EL (cell line): Measurements from ENCODE around the gene RIIAD1.
"Not testable (repeated sequence)": the region's sequence is repeated elsewhere in the genome, so short reads cannot be mapped to it uniquely, and the experiment has no call there.

Experiments used
- DNase-seq: peaks from one replicate; pipeline ENCODE4 v3.0.0-alpha.2; 2016

RIIAD1 gene, protein sequence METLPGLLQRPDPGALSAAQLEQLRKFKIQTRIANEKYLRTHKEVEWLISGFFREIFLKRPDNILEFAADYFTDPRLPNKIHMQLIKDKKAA

DNA sequence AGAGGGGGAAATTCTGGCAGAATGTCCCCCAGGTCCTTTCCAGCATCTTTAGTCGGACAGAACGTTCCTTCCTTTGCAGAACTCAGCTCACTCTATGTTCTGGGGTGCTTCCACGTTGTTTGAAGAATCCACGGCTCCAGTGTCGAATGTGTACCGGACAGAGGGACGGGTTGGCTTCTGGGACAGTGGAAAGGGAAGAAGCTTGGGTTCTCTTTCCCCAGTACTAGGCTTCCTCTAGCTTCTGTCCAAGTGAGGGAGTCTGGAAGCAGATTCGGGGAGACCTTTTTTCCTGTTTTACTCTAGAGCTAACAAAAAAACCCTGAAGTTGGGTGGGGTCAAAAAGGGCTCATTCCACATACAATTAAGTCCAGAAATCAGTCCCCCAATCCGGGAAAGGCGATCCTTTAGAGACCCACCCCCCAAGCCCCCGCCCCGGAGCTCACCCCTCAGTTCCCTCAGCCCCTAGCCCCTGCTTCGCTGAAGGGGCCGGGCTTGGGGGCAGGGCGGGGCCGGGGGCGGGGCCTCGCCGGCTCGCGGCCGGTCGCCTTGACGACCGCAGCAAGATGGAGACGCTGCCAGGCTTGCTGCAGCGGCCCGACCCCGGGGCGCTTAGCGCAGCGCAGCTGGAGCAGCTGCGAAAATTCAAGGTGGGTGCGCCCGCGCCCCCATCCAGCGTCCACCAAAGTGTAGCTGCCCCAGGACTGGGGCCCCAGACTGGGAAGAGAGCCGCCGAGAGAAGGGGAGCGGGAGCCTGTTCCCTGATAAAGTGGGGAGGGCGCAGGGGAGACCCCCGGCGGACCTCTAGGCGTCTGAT lies at the start of gene RIIAD1:
RIIAD1 (plus strand) TSS at position 549 of the 814 bp plus-strand sequence; CDS start at position 564, 15 bp downstream.
- peak; percentile 37 for DNase-seq

DNA sequence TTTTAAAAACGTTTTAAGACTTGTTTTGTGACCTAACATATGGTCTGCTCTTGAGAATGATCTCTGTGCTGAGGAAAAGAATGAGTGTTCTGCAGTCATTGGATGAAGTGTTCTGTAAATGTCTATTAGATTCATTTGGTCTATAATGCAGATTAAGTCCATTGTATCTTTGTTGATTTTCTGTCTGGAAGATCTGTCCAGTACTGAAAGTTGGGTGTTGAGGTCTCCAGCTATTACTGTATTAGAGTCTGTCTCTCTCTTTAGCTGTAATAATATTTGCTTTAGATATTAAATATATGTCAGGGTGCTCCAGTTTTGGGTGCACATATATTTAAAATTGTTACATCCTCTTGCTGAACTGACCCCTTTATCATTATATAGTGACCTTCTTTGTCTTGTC lies 47.9 kb upstream of the RIIAD1 start:
- DNase-seq = no peak

DNA sequence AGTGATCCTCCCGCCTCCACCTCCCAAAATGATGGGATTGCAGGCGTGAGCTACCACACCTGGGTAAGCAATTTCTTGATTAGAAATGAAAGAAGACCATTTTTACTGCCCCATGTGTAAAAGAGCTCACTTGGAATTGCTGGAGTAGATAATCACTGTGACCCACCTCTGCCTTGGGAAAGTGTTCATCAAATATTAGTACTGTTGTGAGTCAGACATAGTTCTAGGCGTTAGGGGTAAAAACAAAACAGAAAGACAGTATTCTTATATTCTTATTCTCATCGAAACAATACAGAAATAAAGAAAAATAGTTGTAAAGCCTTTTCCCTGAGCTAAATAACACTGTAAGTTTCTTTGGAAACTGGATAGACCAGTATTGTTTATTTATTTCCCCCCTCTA lies 40.9 kb upstream of the RIIAD1 start:
- peak; percentile 47 for DNase-seq

DNA sequence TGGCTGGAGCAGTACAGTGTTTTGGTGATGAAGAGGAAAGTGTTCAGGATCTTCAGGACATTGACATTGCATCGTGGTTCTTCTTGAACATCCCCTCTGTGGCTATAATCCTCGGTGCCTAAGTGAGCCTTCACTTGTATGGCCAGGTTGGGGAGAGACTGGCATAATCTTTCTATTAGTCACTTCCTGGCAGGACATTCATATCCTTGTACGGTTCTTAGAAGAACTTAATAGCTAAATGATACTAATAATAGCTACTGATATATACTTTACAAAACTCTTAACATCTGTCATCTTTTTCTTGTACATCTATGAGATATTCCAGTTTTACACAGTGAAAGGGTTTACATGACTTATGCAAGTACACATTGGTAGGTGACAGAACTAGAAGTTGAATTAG lies 40.5 kb upstream of the RIIAD1 start:
- DNase-seq = peak; percentile 93

DNA sequence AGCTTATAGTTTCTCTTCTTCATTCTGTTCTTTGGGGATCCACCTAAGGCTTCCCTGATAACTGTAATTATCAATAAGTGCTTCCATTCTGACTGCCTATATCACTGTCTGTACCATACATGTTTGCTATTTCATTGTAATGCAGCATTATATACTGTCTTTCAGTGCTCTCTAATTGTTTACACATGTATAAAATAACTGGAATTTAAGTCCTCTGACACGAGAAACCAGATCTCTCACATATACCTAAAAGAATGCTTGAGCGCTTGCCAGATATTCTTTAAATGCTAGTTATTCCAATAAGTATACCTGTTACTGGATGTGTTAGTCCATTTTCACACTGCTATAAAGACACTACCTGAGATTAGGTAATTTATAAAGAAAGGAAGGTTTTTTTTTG lies 39.4 kb upstream of the RIIAD1 start:
- DNase-seq = peak; percentile 11

DNA sequence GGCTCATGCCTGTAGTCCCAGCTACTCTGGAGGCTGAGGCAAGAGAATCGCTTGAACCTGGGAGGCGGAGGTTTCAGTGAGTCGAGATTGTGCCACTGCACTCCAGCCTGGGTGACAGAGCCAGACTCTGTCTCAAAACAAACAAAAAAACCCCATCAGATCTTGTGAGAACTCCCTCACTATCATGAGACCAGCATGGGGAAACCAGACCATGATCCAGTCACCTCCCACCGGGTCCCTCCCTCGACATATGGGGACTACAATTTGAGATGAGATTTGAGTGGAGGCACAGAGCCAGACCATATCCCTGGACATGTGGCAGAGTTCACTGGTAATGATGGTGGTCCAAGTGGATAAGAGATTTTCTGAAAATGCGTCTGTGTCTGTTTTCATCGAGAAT lies 38.4 kb upstream of the RIIAD1 start:
- DNase-seq = not testable (repeated sequence)

DNA sequence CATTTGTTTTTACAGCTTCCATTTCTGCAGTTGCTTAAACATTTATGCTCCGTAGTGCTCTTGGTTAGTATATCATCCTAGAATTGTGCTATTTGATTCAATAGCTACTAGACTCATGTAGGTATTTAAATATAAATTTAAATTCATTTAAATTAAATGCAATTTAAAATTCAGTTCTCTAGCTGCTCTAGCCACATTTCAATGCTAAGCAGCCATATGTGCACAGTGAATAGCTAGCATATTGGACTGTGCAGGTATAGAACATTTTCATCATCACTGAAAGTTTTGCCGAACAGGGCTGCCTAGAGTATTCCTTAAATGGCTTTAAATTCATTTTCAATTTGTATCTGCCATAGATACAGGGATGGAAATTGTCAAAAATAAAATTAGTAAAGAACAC lies 37.2 kb upstream of the RIIAD1 start:
- DNase-seq = no peak

DNA sequence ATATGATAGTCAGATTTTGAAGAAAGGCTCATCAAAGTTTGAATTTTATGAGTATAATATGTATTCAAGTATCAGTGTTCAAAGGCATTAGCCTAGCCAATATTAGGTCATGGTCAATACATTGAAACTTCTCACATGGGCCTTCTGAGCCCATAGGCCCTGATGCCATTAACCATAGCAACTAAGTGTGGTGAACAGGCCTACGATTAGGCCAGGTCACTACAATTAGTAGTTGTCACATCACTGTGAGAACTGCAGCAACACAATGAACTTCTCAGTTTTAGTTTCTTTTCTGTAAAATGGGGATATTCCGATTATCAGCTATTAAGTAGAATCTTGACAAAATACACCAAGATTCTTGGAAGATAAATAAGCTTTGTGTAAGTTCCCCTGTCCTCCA lies 34.8 kb upstream of the RIIAD1 start:
- no peak for DNase-seq

DNA sequence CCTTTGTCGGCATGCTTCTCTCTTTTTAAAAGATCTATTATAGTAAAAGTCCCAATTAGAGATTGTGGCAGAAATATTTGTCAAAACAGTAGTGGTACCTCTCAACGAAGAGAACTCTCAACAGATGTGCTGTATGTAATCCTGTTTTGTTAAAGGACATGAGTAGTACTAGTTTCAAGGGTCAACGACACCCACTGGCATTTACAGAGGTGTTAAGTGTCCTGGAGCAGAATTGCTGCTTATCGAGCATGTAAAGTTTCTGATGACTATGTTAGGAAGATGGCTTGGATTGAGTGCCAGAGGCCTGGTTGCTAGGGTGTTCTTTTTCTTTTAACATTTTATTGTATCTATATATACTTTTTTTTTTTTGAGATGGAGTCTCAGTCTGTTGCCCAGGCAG lies 31.8 kb upstream of the RIIAD1 start:
- DNase-seq = no peak

DNA sequence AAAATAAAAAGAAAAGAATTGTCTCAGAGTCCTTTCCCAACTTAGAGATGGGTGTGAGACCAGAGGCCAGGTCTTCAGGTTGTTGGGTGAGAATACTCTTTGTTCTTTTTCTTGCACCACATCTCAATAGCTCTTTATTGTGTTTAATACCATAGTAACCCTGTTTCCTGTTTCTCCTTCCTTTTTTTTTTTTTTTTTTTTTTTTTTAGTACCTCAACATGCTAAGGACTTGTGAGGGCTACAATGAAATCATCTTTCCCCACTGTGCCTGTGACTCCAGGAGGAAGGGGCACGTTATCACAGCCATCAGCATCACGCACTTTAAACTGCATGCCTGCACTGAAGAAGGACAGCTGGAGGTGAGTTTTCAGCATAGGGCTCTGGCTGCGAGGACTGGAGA lies 29.1 kb upstream of the RIIAD1 start:
- no peak for DNase-seq

DNA sequence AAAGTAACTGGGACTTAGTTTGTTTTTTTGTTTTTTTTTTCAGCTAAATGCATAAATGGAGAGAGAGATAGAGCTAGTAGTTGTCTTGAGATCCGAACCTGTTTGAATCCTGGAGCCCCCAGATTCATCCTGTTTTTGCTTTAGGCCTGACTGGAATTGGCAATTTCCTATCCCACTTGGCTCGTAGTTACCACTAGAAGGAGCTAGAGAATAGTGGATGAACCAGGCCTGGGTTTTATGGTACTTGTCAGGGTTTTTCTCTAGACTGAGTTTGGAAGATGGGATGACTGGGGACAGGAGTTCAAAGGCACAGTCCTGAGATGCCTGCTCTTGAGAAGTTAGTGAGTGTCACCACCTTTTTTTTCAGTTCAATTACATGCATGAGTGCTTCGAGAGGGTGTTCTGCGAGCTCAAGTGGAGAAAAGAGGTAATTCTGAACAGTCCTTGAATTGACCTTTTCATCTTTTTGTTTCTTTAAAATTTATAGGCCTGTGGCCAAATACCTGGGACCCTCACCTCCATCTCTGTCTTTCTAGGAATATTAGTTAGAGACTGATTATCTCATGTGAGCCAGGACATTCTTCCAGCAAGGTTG lies 28.2 kb upstream of the RIIAD1 start:
- DNase-seq = peak; percentile 26

DNA sequence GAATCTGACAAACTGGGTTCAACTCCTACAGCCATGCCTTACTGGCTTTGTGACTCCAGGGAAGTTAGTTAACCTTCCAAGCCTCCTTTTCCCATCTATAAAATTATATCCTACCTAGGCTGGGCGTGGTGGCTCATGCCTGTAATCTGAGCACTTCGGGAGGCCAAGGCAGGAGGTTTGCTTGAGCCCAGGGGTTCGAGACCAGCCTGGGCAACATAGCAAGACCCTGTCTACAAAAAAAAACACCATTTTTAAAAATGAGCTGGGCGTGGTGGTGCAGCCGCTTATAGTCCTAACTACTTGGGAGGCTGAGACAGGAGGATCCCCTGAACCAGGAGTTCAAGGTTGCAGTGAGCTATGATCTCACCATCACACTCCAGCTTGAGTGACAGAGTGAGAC lies 19.8 kb upstream of the RIIAD1 start:
- DNase-seq = no peak

DNA sequence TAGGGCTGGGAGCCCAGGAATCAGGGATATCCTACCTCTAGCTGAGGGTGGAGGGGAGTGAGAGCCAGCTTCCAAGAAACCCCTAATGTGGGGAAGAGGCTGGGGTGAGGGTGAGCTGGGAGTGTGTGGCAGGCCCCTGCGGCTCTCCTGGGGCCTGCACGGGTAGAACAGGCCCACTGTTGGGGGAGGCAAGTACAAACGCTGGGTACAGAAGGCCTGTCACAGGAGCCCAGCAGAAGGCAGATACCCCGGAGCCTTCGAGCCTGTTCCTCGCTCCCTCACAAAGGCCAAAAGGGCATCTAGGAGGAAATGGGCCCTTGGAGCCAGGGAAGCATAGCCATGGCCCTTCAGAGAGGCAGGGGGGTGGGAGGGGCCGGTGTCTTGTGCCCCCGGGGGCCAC lies 18.4 kb upstream of the RIIAD1 start:
- no peak for DNase-seq

DNA sequence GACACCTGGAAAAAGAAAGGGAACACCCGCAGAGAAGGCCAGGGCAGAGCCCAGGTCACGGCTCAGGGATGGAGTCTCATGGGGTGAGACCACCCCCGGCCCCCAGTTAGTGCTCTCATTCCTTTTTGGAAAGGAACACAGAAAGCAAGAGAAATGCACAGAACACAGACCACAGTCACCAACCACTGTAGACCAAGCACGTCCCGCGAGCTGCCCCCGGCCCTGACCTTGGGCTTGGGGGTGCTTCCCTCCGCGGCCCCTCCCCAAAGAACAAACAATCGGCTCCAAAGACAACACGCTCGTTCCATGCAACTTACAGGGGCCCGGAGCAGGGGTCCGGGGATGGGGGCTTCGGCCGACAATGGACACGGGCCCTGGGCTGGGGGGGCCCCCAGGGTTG lies 17.5 kb upstream of the RIIAD1 start:
- DNase-seq = no peak

DNA sequence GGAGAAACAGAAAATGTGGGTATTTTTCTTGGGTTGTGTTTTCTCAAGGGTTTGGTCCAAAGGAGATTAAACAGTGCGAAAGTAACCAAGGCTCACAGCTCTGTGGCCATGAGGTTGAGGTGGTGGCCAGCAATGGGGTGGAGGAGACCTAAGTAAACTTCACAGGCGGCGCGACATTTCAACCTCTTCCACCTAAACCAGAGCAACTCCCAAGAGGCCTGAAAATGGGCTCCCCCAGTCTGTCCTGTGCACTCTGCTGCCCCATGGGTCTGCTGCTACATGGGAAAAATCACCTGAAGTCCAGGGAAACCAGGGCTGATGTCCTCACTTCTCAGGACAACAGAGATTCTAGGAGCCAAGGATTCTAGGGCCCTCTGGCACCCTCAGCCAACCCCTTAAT lies 17.1 kb upstream of the RIIAD1 start:
- no peak for DNase-seq

DNA sequence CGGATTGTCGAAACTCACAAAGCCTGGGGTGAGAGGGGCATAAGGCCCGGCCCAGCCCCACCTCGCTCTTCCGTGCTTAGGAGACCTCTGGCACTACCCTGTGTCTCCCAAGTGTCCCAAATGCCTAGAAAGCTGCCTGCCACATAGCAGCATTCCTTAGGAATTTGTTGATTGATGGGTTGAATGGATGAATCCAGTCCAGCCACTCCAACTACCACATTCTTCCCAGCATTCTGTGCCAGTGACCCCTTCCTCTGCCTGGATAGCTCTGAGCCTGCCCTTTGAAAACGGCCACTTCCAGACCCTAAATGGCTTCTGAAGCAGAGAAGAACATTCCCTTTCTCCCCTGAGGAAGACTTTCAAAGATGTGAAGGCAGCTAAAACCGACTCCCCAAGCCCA lies 16.2 kb upstream of the RIIAD1 start:
- DNase-seq = no peak

DNA sequence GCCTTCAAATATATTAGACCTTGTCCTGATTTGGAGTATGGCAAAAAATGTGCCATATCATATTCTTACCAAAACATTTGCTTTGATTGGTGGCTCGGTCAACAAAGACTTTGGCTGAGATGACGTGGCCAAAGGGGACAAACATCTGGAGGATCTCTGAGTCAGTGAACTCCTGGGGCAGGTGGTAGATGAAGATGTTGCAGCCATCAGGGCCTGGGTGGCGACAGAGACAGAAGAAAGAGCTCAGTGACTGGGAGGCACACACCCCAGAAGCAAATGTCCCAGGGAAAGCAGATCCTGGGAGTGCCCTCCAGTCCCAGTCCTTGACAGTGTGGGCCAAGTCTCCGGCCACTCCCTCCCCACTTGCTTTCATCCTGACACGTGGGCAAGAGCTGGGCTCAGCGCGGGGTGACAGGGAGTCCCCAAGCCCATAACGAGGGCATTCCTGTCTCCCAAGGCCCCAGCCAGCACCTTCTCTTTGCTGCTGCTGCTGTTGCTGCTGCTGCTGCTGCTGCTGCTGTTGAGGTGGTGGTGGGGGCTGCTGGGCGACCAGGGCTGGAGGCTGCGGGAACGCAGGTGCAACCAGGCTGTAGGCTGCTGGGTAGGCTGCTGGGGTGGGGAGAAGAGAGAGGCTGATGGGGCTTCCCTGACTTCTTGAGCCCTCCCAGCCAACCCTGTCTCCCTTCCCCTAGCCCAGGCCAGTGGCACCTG lies 15.4 kb upstream of the RIIAD1 start:
- no peak for DNase-seq

DNA sequence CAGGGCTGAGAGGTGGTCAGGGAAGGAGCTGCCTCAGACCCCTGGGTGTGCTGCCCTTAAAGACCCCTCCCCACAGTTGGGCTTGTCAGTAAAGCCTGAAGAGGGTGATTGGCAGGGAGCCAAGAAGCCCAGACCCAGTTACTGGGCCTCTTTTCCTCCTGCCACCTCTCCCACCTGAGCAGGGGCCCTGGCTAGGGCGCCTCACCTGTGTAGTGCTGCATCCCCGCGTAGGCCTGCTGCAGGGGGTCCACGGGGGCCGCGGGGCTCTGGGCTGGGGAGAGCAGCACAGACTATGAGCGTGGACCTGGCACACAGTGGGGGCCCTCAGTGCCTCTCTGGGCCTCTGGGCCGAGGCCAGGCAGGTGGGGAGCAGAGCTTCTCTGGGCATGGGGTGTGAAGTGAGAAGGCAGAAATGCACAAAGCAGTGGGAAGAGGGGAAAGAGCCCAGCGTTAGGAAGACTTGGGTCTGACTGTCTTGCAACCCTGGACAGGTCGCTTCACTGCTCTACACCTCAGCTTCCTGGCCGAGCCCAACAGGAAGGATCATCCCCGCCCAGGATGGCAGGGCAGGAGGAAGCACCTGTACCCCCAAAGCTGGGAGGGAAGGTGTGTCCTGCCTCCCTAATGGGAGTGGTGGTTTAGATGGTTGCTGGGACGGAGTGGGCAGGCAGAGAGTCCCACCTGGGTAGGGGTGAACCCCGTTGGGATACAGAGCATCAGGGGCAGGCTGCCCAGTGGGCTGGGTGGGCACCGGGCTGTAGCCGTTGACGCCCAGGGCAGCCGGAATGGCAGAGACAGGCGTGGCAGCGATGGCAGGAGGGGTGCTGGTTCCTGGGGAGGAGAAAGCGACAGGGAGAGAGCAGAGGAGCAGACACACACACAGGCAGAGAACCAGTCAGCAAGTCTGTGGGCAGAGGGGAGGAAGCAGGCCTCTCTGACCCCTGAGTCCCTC lies 14.6 kb upstream of the RIIAD1 start:
- no peak for DNase-seq

DNA sequence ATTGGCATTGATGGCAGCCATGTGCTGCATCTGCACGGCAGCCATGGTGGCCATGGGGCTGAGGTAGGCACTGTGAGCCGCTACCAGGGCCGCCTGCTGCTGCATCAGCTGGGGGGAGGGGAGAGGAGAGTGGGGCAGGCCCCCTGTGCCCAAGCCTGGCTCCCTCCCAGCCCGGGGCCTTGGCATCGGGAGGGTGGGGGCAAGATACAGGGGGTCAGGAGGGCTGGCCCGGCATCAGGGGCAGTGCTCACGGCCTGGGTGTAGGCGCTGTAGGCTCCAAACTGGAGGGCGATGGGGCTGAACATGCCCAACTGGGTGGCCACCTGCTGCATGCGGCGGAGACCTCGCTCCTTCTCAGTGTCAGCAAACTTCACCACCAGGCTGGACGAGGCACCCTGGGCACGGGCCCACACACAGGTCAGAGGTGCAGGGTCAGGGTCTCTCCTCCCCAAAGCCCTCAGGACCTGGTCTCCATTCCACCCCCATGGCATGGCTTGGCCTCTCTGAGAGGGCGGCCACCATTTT lies 13.7 kb upstream of the RIIAD1 start:
- DNase-seq = no peak

DNA sequence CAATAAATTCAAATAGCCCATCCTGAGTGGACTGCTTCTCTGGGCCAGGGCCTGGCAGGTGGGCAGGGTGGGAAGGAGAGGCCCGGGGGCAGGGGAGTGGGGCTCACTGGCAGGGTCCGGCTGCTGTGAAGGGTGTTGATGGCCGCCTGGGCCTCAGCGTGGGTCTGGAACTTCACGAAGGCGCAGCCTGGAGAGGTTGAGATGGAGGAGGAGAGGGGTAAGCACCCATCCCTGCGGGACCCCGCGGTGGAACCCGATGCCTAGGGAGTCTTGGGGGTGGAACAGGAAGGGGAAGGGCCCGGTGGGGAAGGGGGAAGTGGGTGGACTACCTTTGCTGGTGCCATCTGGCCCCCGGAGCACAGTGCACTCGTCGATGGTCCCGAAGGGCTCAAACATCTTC lies 12.4 kb upstream of the RIIAD1 start:
- no peak for DNase-seq

DNA sequence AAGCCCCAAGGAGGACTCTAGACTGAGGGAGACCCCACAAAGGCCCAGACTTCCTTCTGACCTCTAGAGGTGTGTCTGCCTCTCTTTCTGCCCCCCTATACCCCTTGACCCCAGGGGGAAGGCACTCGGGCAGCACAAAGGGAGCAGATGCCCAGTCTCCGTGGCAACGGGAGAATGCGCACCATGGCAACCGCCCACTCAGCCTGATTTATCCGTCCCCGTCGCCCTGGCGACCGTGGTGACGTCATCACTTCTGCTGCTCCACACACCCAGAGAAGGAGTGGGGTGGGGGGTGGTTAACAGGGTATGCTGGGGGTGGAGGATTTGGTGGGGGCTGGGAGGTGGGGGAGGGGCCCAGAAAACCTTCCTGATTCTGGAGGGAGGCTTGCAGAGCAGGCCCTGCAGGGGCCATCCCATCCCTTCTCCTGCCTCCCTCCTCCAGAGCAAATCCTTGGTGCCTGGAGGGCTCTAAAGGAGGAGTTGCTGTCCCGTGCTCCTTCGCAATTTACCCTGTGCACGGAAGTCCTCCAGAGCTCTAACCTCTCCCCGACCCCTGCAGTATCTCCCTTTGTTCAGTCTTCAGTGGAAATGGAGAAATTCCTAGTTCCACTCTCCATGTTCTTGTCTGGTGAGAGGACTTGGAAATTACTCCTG lies 11.0 kb upstream of the RIIAD1 start:
- peak; percentile 37 for DNase-seq
